ENCODE data around the gene TRIOBP. TPM values are rescaled to one million over a fixed set of nuclear protein-coding genes. Genes with fewer than 3 reads are reported as not detected.

The TRIOBP gene
- total and polyA plus RNA-seq, 2 of the 13 experiments (the other 11 are each of a cell fraction or from before 2014, with no cell fraction given), result 6.1 to 15.4 TPM

DNA sequence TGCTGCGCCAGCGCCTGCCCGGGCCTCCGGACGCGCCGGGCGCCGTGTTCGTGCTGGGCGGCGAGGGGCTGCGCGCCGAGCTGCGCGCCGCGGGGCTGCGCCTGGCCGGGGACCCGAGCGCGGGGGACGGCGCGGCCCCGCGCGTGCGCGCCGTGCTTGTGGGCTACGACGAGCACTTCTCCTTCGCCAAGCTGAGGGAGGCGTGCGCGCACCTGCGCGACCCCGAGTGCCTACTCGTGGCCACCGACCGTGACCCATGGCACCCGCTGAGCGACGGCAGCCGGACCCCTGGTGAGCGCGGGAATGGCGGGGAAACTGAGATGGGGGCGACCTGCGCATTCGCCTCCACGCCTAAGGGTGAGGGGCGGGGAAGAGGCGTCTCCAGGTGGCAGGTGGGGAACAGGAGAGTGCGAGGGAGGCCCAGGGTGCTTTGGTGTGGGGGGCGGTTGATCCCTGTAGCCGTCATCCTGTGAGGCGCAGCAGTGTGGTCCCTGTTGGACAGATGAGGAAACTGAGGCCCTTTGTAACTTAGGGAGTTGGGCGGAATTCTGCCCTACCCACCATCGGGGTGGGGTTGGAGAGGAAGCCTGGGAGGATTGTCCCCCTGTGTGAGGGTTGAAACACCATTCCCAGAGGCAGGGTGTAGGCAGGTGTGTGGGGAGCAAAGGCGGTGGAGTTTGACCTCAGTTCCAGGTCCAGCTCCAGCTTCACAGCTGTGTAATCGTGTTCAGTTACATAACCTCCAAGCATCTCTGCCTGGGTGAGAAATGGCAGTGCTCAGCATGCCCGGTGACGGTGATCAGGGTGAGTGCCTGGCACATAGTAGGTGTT is 37.6 kb upstream of the TRIOBP start (continued):
- TF ChIP-seq ZXDC (CRISPR knock-in tag; IDR thresholded peaks at IDR 0.05), result peak; percentile 13; the same call in 1 of the 2 replicates
- no peak for TF ChIP-seq ZNF282 (IDR thresholded peaks at IDR 0.05; ENCODE audit: partially characterized antibody)
- 0 out of 2 replicates have a peak, but pooled peaks have one; percentile 16 for TF ChIP-seq NFYC (CRISPR knock-in tag; IDR thresholded peaks at IDR 0.05)
- TF ChIP-seq HOXA3 (CRISPR knock-in tag; IDR thresholded peaks at IDR 0.05), result peak; percentile 76; the same call in 1 of the 2 replicates
- TF ChIP-seq, protein P1, sequence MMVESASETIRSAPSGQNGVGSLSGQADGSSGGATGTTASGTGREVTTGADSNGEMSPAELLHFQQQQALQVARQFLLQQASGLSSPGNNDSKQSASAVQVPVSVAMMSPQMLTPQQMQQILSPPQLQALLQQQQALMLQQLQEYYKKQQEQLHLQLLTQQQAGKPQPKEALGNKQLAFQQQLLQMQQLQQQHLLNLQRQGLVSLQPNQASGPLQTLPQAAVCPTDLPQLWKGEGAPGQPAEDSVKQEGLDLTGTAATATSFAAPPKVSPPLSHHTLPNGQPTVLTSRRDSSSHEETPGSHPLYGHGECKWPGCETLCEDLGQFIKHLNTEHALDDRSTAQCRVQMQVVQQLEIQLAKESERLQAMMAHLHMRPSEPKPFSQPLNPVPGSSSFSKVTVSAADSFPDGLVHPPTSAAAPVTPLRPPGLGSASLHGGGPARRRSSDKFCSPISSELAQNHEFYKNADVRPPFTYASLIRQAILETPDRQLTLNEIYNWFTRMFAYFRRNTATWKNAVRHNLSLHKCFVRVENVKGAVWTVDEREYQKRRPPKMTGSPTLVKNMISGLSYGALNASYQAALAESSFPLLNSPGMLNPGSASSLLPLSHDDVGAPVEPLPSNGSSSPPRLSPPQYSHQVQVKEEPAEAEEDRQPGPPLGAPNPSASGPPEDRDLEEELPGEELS (CRISPR knock-in tag; IDR thresholded peaks at IDR 0.05), result peak; percentile 49
- TF ChIP-seq ZFP37 (CRISPR knock-in tag; IDR thresholded peaks at IDR 0.05; ENCODE audit: borderline replicate concordance), result no peak
- TF ChIP-seq ZNF678 (CRISPR knock-in tag; IDR thresholded peaks at IDR 0.05), result no peak
- 0 out of 2 replicates have a peak, but pooled peaks have one; percentile 35 for TF ChIP-seq PAX8 (CRISPR knock-in tag; IDR thresholded peaks at IDR 0.05; ENCODE audit: borderline replicate concordance)
- no peak for TF ChIP-seq SP140L (CRISPR knock-in tag; IDR thresholded peaks at IDR 0.05; ENCODE audit: borderline replicate concordance)
- peak; percentile 54 for TF ChIP-seq XRCC5 (optimal IDR thresholded peaks at IDR 0.05; ENCODE audit: low read length)
- TF ChIP-seq ZNF883 (CRISPR knock-in tag; IDR thresholded peaks at IDR 0.05; ENCODE audit: not compliant biosample characterization), result peak; percentile 67
- TF ChIP-seq ZFP91 (CRISPR knock-in tag; IDR thresholded peaks at IDR 0.05; ENCODE audit: borderline replicate concordance), result peak; percentile 67; the same call in 1 of the 2 replicates
- no peak for TF ChIP-seq ARNT (IDR thresholded peaks at IDR 0.05)
- TF ChIP-seq, protein P2, sequence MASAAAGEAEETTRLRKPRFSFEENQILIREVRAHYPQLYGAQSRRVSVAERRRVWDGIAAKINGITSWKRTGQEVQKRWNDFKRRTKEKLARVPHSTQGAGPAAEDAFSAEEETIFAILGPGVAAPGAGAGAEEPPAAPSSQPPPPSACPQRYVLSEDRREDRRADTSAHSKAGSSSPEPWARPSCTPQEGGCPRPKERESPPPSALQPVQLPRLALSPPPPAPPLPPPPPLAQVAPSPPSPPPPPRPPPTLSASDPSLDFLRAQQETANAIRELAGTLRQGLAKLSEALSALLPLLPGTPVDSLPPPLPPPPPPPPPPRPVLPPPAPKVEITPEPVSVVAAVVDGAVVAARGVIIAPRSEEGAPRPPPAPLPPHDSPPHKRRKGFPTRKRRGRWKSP (CRISPR knock-in tag; IDR thresholded peaks at IDR 0.05), result peak; percentile 59; the same call in 1 of the 2 replicates
- TF ChIP-seq, protein P3, sequence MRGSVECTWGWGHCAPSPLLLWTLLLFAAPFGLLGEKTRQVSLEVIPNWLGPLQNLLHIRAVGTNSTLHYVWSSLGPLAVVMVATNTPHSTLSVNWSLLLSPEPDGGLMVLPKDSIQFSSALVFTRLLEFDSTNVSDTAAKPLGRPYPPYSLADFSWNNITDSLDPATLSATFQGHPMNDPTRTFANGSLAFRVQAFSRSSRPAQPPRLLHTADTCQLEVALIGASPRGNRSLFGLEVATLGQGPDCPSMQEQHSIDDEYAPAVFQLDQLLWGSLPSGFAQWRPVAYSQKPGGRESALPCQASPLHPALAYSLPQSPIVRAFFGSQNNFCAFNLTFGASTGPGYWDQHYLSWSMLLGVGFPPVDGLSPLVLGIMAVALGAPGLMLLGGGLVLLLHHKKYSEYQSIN (CRISPR knock-in tag; IDR thresholded peaks at IDR 0.05; ENCODE audit: borderline replicate concordance), result no peak
- peak; percentile 80 for TF ChIP-seq ZMYM2 (CRISPR knock-in tag; IDR thresholded peaks at IDR 0.05)
- peak; percentile 76; the same call in 1 of the 2 replicates for TF ChIP-seq MTA1 (CRISPR knock-in tag; IDR thresholded peaks at IDR 0.05; ENCODE audit: borderline replicate concordance)
- TF ChIP-seq TEAD3 (CRISPR knock-in tag; optimal IDR thresholded peaks at IDR 0.05; ENCODE audit: borderline replicate concordance), result peak; percentile 13
